Thymus (tissue), 11 donors: ENCODE results near the gene MID1. TPM values are rescaled to one million over a fixed set of nuclear protein-coding genes. Genes with fewer than 3 reads are reported as not detected.

Experiments
- DNase-seq, 9 donors: peaks; one replicate each; pipeline ENCODE4 v3.0.0-alpha.2; 2013; ENCODE audit warnings: low spot score in 9 of 9, low read depth in 6 of 9, missing footprints in 1 of 9
- H3K27ac ChIP-seq, 2 donors: one replicate each; pipeline ENCODE4 v1.5.1; 2013; ENCODE audit warnings: control low read depth in 1 of 2, low read depth in 1 of 2, low read length in 1 of 2, mild to moderate bottlenecking in 1 of 2, moderate library complexity in 1 of 2
- H3K27me3 ChIP-seq, 2 donors: one replicate each; pipeline ENCODE4 v1.5.1; 2013; ENCODE audit warnings: low read length in 1 of 2; ENCODE audit not compliant: control insufficient read depth in 2 of 2, insufficient read depth in 1 of 2
- H3K36me3 ChIP-seq, 2 donors: one replicate each; pipeline ENCODE4 v1.5.1; 2013; ENCODE audit warnings: low read length in 1 of 2, mild to moderate bottlenecking in 1 of 2, moderate library complexity in 1 of 2; ENCODE audit not compliant: control insufficient read depth in 2 of 2, insufficient read depth in 2 of 2
- H3K4me1 ChIP-seq, 2 donors: one replicate each; pipeline ENCODE4 v1.5.1; 2013; ENCODE audit warnings: low read length in 2 of 2; ENCODE audit not compliant: control insufficient read depth in 2 of 2, insufficient read depth in 2 of 2
- H3K4me3 ChIP-seq, 2 donors: one replicate each; pipeline ENCODE4 v1.5.1; 2013; ENCODE audit warnings: low read length in 2 of 2, control low read depth in 1 of 2, mild to moderate bottlenecking in 1 of 2
- H3K9me3 ChIP-seq, 2 donors: one replicate each; pipeline ENCODE4 v1.5.1; 2013; ENCODE audit warnings: low read length in 1 of 2, mild to moderate bottlenecking in 1 of 2; ENCODE audit not compliant: control insufficient read depth in 2 of 2, insufficient read depth in 1 of 2
- WGBS: extraction: QIAGEN DNeasy Blood & Tissue Kit; methylation state at CpG from one replicate; pipeline ENCODE4 v1.1.7; 2013; 5-methylcytosine and 5-hydroxymethylcytosine counted together
- polyA plus RNA-seq: library from polyadenylated mRNA; stranded (reverse); fragments of 200-250 nt; gene quantifications from one replicate; pipeline ENCODE4 v1.2.3, GENCODE V29; 2013
- total RNA-seq: library from RNA; stranded (reverse); fragments of 120-200 nt; gene quantifications from one replicate; pipeline ENCODE4 v1.2.4, GENCODE V29; 2013
- donor health status: healthy.

The MID1 gene
- total and polyA plus RNA-seq, 2 donors = 1.4 to 2.1 TPM

DNA sequence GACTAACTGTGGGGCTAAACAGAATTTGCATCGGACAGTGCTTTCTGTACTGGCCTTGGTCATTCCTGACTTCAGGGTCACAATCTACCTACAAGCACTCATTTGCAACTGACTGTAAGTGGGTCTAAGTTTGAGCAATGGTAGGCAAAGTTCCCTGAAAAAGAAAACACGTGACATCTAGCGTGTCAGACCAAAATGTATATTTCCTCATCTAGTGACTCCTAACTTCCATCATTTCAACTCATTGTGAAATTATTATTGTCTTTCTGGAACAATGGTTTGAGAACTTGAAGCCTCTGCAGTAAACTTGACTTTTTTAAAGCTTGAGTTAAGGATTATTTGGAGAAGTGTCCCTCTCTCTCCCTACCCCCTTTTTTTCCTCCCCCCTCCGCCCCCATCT lies 113.6 kb downstream of the MID1 start:
- no peak for DNase-seq
- Histone ChIP-seq H3K27me3 (no peaks in the 10 kb centered on the region), H3K9me3 (no peaks in the 10 kb centered on the region), H3K4me3 (no peak overlapping the region), H3K36me3 (no peaks in the 10 kb centered on the region), H3K4me1 (no peaks in the 10 kb centered on the region), H3K27ac (no peak overlapping the region)
- 87% methylated on average over 4 of the region's 4 CpGs for WGBS

DNA sequence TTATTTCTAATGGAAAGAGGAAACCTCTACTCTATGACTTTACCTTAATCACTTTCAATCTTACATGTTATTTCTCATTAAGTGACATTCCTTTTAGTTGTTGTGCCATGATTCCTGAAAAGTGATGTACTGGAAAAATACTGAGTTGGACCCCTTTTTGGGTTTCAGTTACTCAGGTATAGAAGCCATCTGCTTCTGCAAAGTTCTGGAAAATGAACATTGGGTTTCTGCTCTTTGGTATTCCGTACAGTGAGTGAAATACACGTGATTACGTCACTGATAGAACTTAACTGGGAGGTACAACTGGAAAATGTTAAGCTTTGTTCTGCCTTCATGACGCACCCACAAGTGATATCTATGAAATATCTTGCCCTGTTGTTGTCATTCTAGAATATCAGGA lies 114.7 kb downstream of the MID1 start:
- no peaks in the 10 kb centered on the region for H3K36me3 ChIP-seq
- 97% methylated on average over 4 of the region's 4 CpGs for WGBS
- H3K4me3 ChIP-seq = no peak overlapping the region
- no peaks in the 10 kb centered on the region for H3K27me3 ChIP-seq
- DNase-seq = no peak
- H3K9me3 ChIP-seq = no peaks in the 10 kb centered on the region
- no peak overlapping the region for H3K27ac ChIP-seq
- H3K4me1 ChIP-seq = no peaks in the 10 kb centered on the region

DNA sequence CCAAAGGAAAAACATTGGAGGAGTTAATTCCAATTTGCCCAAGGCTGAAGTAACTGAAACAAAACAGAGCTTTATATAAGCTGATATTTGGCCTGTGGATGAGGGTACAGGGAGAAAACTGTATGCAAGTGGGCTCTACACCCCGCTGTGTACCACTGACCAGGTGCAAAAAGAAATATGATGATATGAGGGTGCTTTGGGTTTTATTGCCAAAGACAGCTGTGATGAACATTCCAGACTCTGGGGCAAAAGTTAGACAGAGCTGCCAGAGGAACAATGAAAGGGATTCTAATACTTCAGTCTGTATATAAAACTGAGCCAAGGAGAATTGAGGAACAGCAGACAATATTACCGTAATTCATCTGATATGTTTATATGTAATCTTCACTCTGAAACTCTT lies 117.4 kb downstream of the MID1 start:
- no peak overlapping the region for H3K27ac ChIP-seq
- H3K4me1 ChIP-seq = no peaks in the 10 kb centered on the region
- no peak for DNase-seq
- no peaks in the 10 kb centered on the region for H3K9me3 ChIP-seq
- H3K4me3 ChIP-seq = no peak overlapping the region
- no peaks in the 10 kb centered on the region for H3K36me3 ChIP-seq
- no peaks in the 10 kb centered on the region for H3K27me3 ChIP-seq
- 93% methylated on average over 2 of the region's 2 CpGs for WGBS

DNA sequence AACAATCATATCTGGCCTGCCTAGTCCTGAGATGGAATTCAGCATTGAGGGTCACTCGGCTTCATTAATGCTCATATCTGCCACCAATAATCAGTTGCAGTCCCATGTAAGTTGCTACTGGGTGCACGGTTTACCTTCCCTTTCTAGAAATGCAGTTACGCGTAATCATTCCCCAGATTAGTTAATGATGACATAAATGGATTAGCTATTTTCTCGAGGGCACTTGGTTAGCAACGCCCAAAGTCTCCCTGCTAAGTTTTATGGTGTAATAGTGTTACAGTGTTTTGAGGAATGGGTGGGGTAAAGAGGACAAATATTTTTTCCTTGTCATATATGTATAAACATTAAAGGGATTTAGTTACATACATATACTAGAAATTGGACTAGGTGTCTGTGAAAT lies 118.8 kb downstream of the MID1 start:
- no peaks in the 10 kb centered on the region for H3K9me3 ChIP-seq
- WGBS = 93% methylated on average over 6 of the region's 6 CpGs
- no peaks in the 10 kb centered on the region for H3K27me3 ChIP-seq
- no peak overlapping the region for H3K4me3 ChIP-seq
- H3K36me3 ChIP-seq = no peaks in the 10 kb centered on the region
- no peaks in the 10 kb centered on the region for H3K4me1 ChIP-seq
- no peak overlapping the region for H3K27ac ChIP-seq
- DNase-seq = no peak

DNA sequence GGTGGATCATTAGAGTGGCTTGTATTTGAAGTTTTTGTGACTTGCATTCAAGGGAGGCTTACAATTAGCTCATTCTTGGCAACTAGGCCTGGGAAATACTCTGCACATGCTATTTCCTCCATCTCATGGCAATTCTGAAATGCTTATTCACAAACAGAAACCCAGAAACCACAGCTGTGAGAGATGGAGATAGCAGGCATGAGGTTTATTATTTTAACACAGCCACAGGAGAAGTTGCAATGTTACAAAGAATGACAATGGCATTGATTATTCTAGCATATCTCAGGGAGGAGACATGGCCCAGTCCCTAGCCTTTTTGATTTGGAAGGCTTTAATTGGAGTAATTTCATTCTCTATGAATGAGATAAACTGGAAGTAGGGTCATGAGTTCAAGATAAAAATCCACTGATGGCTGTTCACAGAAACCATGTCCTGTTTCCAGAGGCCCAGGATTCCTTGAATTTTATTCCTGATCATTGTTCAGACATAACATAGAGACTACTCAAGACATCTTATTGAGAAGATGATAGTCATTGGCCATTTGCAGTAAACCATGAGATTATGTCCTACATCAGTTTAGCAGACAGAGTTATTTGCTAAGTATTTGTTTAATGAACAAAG lies 123.9 kb downstream of the MID1 start:
- no peaks in the 10 kb centered on the region for H3K4me1 ChIP-seq
- H3K27me3 ChIP-seq = no peaks in the 10 kb centered on the region
- no peaks in the 10 kb centered on the region for H3K36me3 ChIP-seq
- DNase-seq = no peak
- H3K9me3 ChIP-seq = no peaks in the 10 kb centered on the region
- H3K4me3 ChIP-seq = no peak overlapping the region
- H3K27ac ChIP-seq = no peak overlapping the region

DNA sequence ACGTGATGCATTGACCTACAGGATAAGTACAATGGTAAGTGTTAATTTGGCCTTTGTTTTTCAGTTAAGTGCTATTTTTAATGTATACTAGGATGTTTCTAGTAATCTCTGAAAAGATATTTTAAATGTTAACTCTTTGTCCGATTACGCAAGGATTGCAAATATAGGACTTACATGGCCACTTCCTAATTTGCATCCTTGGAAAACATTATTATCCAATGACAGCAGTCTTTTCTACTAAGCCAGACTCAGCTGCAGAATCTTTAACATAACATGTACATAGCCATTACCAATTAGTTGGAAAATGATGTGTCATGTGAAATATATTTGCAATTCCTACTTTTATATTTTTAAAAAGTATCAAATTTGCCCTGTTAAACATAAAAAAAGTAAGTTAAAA lies 124.7 kb downstream of the MID1 start:
- no peaks in the 10 kb centered on the region for H3K9me3 ChIP-seq
- H3K36me3 ChIP-seq = no peaks in the 10 kb centered on the region
- H3K4me3 ChIP-seq = no peak overlapping the region
- 96% methylated on average over 3 of the region's 3 CpGs for WGBS
- H3K27ac ChIP-seq = no peak overlapping the region
- no peak for DNase-seq
- no peaks in the 10 kb centered on the region for H3K4me1 ChIP-seq
- H3K27me3 ChIP-seq = no peaks in the 10 kb centered on the region

DNA sequence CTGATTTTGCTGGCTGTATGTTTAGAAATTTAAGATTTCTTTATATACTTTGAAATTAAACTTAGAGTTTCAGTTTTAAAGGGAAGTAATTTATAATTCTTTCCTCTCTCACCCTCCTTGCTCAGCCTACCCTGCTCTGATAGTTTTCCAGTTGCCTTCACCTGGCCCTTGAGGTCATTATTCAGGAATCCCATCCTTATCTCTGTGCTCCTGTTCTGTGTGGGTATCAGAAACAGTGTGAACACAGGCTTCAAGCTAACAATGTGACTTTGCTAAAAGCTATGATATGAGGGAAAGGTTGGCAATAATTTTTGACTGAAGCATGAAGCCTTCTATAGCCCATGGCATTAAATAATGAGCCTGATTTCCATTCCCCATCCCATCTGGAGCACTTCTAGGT lies 128.1 kb downstream of the MID1 start:
- H3K27ac ChIP-seq = no peak overlapping the region
- DNase-seq = no peak
- no peaks in the 10 kb centered on the region for H3K4me1 ChIP-seq
- no peaks in the 10 kb centered on the region for H3K9me3 ChIP-seq
- H3K36me3 ChIP-seq = no peaks in the 10 kb centered on the region
- no peaks in the 10 kb centered on the region for H3K27me3 ChIP-seq
- H3K4me3 ChIP-seq = no peak overlapping the region

DNA sequence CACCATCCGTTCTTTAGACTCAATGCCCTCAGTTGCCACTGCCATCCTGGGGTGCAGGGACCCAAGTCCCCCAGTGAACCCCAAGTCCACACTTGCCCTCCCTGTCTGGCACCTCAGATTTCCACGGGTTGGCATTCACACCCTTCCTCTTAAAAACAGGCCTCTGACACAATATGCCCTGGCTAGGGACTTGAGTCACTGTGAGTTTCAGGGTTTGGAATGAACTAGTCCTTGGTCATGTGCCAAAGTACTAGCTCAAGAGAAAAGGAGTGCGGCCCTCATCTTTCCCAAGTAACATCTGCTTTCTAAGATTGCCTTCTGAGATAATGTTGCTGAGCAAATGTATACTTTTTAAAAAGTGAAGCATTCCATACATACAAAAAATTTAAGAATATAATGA lies 134.0 kb downstream of the MID1 start:
- DNase-seq = no peak
- 89% methylated on average over 3 of the region's 3 CpGs for WGBS
- H3K27ac ChIP-seq = no peak overlapping the region

DNA sequence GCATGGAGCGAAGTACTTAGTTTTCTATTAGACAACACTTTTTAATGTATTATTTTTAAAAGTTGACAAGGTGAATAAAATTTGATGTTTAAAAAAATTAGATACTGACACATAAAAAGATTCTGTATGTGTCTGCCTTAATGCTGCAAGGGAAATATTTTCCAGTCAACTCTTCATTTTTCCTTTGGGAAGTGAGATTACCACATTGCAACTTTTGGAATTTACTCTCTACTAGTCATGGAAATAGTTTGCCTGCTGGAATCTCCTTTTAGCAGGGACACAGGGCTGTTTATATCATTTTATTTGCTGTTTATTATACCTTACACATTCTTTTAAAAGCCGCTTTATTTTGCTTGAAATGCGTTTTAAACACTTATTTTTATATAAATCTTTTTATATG lies 135.1 kb downstream of the MID1 start:
- DNase-seq = no peak
- Histone ChIP-seq H3K4me3 (no peak overlapping the region), H3K27ac (no peak overlapping the region), H3K4me1 (no peaks in the 10 kb centered on the region), H3K27me3 (no peaks in the 10 kb centered on the region), H3K9me3 (no peaks in the 10 kb centered on the region), H3K36me3 (no peaks in the 10 kb centered on the region)
- WGBS = 97% methylated on average over 3 of the region's 3 CpGs

More for the DNA sequence above, 134.0 kb downstream of the MID1 start:
- Histone ChIP-seq H3K27me3 (no peaks in the 10 kb centered on the region), H3K9me3 (no peaks in the 10 kb centered on the region), H3K4me3 (no peak overlapping the region), H3K4me1 (no peaks in the 10 kb centered on the region), H3K36me3 (no peaks in the 10 kb centered on the region)
